Esophagus (tissue), 2 donors: ENCODE data around the gene CRISP2. TPM values are rescaled to one million over a fixed set of nuclear protein-coding genes. Genes with fewer than 3 reads are reported as not detected.
"Not testable (repeated sequence)": the region's sequence is repeated elsewhere in the genome, so short reads cannot be mapped to it uniquely, and the experiment has no call there.

ENCODE experiments used
- H3K27ac ChIP-seq, 2 donors: one replicate each; pipeline ENCODE4 v1.5.1; 2013; ENCODE audit warnings: low read depth in 2 of 2, mild to moderate bottlenecking in 2 of 2, inconsistent platforms in 1 of 2, low read length in 1 of 2, moderate library complexity in 1 of 2
- H3K27me3 ChIP-seq, 2 donors: one replicate each; pipeline ENCODE4 v1.6.1; 2013; ENCODE audit warnings: low read length in 2 of 2, control low read depth in 1 of 2, mild to moderate bottlenecking in 1 of 2; ENCODE audit not compliant: insufficient read depth in 2 of 2, control insufficient read depth in 1 of 2
- H3K36me3 ChIP-seq, 2 donors: one replicate each; pipeline ENCODE4 v1.6.1; 2013; ENCODE audit warnings: low read length in 1 of 2; ENCODE audit not compliant: control insufficient read depth in 2 of 2, insufficient read depth in 2 of 2
- H3K4me1 ChIP-seq, 2 donors: one replicate each; pipeline ENCODE4 v1.6.1; 2013; ENCODE audit warnings: low read length in 1 of 2; ENCODE audit not compliant: control insufficient read depth in 2 of 2, insufficient read depth in 2 of 2
- H3K4me3 ChIP-seq, 2 donors: one replicate each; pipeline ENCODE4 v1.5.1; 2013; ENCODE audit warnings: low read length in 2 of 2, mild to moderate bottlenecking in 2 of 2, low read depth in 1 of 2, moderate library complexity in 1 of 2
- H3K9me3 ChIP-seq, 2 donors: one replicate each; pipeline ENCODE4 v1.6.1; 2013; ENCODE audit warnings: mild to moderate bottlenecking in 2 of 2, low read depth in 1 of 2, low read length in 1 of 2, moderate library complexity in 1 of 2; ENCODE audit not compliant: control insufficient read depth in 2 of 2, insufficient read depth in 1 of 2
- WGBS, 2 donors: extraction: QIAGEN DNeasy Blood & Tissue Kit; methylation state at CpG; one replicate each; pipeline ENCODE4 v1.1.7; 2013; 5-methylcytosine and 5-hydroxymethylcytosine counted together
- polyA plus RNA-seq, 2 donors: library from polyadenylated mRNA; stranded (reverse); fragments of 200-250 nt; gene quantifications; one replicate each; pipeline ENCODE4 v1.2.3, GENCODE V29; 2013
- donor health status: healthy with polysubstance abuse.
- donor health status: Bipolar disorder and iron deficiency.

CRISP2 gene, protein sequence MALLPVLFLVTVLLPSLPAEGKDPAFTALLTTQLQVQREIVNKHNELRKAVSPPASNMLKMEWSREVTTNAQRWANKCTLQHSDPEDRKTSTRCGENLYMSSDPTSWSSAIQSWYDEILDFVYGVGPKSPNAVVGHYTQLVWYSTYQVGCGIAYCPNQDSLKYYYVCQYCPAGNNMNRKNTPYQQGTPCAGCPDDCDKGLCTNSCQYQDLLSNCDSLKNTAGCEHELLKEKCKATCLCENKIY
- polyA plus RNA-seq: 1 to 10 TPM; 1.0 to 3.1 TPM

DNA sequence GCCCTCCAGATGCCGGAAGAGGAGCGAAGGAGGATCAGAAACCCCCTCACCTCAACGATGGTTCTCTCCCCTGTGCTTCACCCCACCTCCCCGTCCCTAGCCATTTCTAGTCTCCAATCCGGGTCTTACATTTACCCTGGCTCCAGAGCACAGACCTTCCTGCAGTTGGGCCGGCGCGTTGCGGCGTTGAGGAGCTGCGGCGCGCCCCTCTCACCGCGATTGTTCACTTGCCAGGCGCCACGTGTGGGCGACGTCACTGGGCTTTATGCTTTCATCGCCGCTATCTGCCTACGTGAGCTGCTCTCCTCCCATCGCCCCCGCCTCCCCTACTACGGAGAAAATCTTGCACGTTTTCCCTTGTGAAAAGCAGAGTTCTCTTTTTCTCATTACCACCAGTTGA lies at the start of gene CRISP2:
Gene CRISP2 (minus strand): TSS at position 198 of the 400 bp plus-strand sequence. CDS start 4,347 bp downstream, outside the sequence.
- H3K4me1 ChIP-seq: peaks cover 0 to 2% of the 10 kb centered on the region in 2 donors
- no peak within 1 kb of the TSS for H3K27ac ChIP-seq
- 36 to 43% methylated on average over 26 of the region's 26 CpGs for WGBS, 2 donors
- H3K36me3 ChIP-seq: no peaks in the 10 kb centered on the region
- no peaks in the 10 kb centered on the region for H3K9me3 ChIP-seq
- H3K27me3 ChIP-seq: no peaks in the 10 kb centered on the region
- no peak within 1 kb of the TSS for H3K4me3 ChIP-seq

DNA sequence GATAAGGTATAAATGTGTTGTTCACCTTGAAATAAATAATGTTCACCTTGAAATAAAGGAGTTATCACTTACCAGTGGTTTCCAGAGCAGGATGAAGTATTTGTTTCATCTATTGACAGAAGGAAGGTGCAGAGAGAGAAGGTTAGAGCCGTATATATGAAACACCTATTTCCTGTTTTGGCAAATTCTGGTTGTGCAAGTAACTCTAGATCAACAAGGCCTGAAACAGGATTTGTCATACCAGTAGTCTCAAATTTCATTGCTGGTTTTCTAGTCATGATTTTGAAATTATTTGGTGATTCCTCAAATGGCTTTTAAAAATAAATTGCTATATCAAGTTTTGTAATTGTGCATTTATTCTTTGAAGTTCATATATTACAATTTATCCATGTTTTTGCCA lies 30.9 kb upstream of the CRISP2 start, which contains the start of gene CRISP3:
Gene CRISP3 (minus strand): TSS at position 130 of the 400 bp plus-strand sequence. CDS start 21 bp downstream, at position 109.
- Histone ChIP-seq H3K27me3 (no peaks in the 10 kb centered on the region), H3K4me3 (peak within 1 kb of the TSS in 1 of 2 donors; percentile 45), H3K4me1 (no peaks in the 10 kb centered on the region), H3K9me3 (no peaks in the 10 kb centered on the region), H3K36me3 (no peaks in the 10 kb centered on the region), H3K27ac (no peak within 1 kb of the TSS)
- 21 to 31% methylated on average over 1 of the region's 1 CpG for WGBS, 2 donors

DNA sequence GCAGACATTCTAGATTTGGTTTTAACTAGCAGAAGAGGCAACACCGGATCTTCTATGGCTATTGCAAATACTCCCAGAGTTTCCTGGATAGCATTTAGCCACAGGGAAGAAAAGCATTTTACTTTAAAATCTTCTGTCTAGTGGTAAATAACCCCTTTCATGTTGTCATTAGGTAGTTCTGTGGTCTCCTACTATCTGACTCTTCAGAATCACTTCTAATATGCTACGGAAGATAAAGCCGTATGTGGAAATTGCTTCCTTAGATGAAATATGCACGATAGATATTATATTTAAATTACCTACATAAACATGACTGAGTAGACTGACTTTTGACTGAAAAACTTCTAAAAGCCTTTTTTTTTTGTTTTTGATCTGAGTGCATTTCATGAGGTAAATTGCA lies 30.1 kb upstream of the CRISP2 start:
- H3K27ac ChIP-seq: no peak overlapping the region
- H3K4me1 ChIP-seq: no peaks in the 10 kb centered on the region
- H3K27me3 ChIP-seq: no peaks in the 10 kb centered on the region
- 84 to 86% methylated on average over 4 of the region's 4 CpGs for WGBS, 2 donors
- H3K9me3 ChIP-seq: no peaks in the 10 kb centered on the region
- H3K4me3 ChIP-seq: peak overlapping the region in 1 of 2 donors; percentile 45
- H3K36me3 ChIP-seq: no peaks in the 10 kb centered on the region

DNA sequence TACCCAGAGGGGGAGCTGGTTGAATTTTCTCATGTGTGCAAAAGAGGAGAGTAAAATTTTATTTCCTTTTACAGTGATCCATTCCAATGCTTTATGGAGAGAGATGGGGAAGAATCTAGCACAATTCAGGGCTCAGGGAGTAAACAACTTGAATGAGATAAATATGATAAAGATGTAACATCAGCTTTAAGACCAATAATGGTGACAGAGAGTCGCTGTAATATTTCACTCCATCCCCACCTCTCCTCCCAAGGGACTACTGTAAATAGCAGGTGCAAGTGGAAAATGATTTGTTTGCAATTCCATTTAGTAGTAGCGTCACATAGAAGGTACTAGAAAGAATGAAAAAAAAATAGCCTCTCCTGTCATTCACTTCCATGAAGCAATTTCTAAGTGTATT lies 26.1 kb upstream of the CRISP2 start:
- H3K9me3 ChIP-seq: no peaks in the 10 kb centered on the region
- peak overlapping the region in 1 of 2 donors; percentile 3 for H3K4me3 ChIP-seq
- no peaks in the 10 kb centered on the region for H3K27me3 ChIP-seq
- WGBS, 2 donors: 66 to 69% methylated on average over 2 of the region's 2 CpGs
- no peak overlapping the region for H3K27ac ChIP-seq
- H3K4me1 ChIP-seq: no peaks in the 10 kb centered on the region
- H3K36me3 ChIP-seq: no peaks in the 10 kb centered on the region

DNA sequence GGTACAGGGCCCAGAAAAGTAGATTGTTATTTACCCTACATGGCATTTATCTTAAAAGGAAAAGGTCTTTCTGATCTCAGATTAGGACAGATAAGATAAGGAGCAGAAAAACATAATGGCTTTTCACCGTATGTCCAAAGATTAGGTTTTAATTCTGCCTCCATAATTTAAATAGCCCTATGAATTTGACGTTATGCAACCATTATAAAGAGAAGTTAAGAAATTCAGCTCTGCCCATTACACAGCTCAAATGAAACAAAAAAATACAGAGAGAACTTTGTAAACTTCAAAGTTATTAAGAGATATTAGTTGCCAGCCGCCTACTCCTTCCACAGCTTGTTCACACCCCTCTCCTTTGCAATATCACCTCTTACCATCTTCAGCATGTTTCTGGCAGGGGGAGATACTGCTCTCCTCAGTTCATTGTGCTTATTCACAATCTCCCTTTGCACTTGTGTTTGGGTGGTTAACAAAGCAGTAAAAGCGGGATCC lies 22.7 kb upstream of the CRISP2 start:
- Histone ChIP-seq H3K27me3 (no peaks in the 10 kb centered on the region), H3K9me3 (no peaks in the 10 kb centered on the region), H3K27ac (no peak overlapping the region), H3K4me3 (no peak overlapping the region), H3K4me1 (no peaks in the 10 kb centered on the region), H3K36me3 (no peaks in the 10 kb centered on the region)
- WGBS, 2 donors: 57 to 58% methylated on average over 4 of the region's 4 CpGs

DNA sequence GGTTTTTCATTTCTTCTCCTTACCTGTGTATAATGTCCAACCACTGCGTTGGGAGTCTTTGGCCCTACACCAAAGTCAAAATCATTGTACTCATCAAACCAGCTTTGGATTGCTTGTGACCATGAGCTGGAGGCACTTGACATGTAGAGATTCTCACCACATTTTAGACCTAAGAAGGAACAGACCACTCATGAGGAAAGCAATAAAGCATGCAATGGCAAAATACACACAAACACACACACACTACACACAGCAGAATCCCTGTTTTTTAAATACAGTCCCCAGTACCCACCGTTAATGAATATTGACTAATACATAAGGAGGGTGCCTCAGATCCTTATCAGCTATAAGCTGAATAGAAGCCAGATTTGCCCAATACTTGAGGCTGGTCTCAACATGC lies 20.3 kb upstream of the CRISP2 start:
- H3K4me1 ChIP-seq: no peaks in the 10 kb centered on the region
- H3K4me3 ChIP-seq: no peak overlapping the region
- 48 to 52% methylated on average over 2 of the region's 2 CpGs for WGBS, 2 donors
- H3K27me3 ChIP-seq: no peaks in the 10 kb centered on the region
- no peak overlapping the region for H3K27ac ChIP-seq
- no peaks in the 10 kb centered on the region for H3K9me3 ChIP-seq
- H3K36me3 ChIP-seq: no peaks in the 10 kb centered on the region

DNA sequence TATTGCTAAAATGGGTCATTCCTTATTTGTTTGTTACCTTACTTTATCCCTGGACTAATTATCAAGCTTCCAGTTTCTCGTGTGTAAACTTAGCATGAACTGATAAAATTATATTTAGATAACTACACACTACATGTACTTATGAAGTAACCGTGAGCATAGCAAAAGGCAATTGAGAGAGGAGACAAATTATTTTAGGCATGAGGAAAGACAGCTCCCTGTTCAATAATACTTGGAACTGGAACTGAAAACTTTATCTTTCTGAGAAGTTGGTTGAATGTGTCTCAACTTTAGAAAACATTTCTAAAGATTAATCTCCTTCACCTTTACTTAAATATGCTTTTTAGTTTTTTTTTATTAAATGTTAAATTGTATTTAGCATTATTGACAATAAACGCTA lies 19.4 kb upstream of the CRISP2 start:
- no peak overlapping the region for H3K4me3 ChIP-seq
- H3K4me1 ChIP-seq: no peaks in the 10 kb centered on the region
- no peak overlapping the region for H3K27ac ChIP-seq
- WGBS, 2 donors: 82 to 86% methylated on average over 3 of the region's 3 CpGs
- no peaks in the 10 kb centered on the region for H3K9me3 ChIP-seq
- no peaks in the 10 kb centered on the region for H3K36me3 ChIP-seq
- no peaks in the 10 kb centered on the region for H3K27me3 ChIP-seq

DNA sequence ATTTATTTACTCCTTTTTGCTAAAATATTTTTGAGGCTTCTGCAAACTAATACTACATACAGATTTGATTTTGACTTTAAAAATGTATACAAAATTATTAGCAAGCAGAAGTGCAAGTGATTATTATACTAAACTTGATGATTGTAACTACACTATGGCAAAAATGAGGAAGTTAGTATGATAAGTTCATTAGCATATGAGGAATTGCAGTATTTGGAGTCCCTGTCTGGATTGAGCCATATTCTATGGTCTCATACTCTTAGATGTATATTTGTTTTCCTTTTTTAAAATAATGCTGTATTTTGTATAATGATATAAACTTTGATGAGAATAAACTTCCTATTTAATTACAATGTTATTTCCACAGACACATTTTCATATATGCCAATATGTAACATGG lies 16.9 kb upstream of the CRISP2 start:
- no peaks in the 10 kb centered on the region for H3K27me3 ChIP-seq

DNA sequence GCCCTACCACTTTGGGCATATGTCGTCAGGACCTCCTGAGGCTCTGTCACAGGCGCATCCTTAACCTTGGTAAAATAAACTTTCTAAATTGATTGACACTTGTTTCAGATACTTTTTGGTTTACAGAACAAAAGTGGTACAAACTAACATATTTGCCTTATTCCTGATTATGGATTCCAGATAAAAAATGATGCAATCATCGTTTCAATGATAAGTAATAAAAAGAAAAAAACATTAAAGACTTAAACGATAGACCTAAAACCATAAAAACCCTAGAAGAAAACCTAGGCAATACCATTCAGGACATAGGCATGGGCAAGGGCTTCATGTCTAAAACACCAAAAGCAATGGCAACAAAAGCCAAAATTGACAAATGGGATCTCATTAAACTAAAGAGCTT lies 10.6 kb upstream of the CRISP2 start:
- not testable (repeated sequence) for H3K4me1 ChIP-seq, H3K9me3 ChIP-seq, H3K4me3 ChIP-seq, H3K27me3 ChIP-seq, H3K36me3 ChIP-seq, H3K27ac ChIP-seq
- WGBS, 2 donors: 73 to 78% methylated on average over 4 of the region's 4 CpGs

More for the DNA sequence above, 16.9 kb upstream of the CRISP2 start:
- Histone ChIP-seq H3K9me3 (no peaks in the 10 kb centered on the region), H3K36me3 (no peaks in the 10 kb centered on the region), H3K4me3 (no peak overlapping the region), H3K4me1 (no peaks in the 10 kb centered on the region), H3K27ac (no peak overlapping the region)

DNA sequence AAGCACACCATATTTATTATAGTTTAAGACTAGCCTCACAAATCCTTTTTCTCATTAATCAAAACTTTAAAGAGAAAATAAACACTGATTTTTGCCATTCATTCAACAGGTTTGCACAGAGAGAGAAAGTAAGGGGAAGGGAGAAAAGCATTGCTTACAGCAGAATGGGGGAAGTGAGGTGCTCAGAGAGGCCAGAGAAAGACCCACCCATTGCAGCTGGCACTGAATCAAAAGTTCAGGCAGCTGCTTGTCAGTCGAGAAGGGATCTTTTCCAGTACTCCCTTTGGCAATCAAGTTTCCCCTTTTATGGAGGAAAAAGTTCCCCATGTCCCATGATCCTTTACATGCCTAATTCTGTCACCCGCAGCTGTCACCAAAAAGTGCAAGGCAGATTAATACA lies 8.0 kb upstream of the CRISP2 start:
- 46 to 69% methylated on average over 2 of the region's 2 CpGs for WGBS, 2 donors

More for the DNA sequence above, 8.0 kb upstream of the CRISP2 start:
- Histone ChIP-seq H3K36me3 (no peaks in the 10 kb centered on the region), H3K9me3 (no peaks in the 10 kb centered on the region), H3K4me1 (no peaks in the 10 kb centered on the region), H3K27ac (no peak overlapping the region), H3K4me3 (no peak overlapping the region), H3K27me3 (no peaks in the 10 kb centered on the region)
